Inferior parietal cortex (tissue), 1 donor: ENCODE results near the gene ZBTB20.
A peak's percentile ranks its signal among the peaks of the same experiment; 100 is the strongest.
"Not testable (repeated sequence)": the region's sequence is repeated elsewhere in the genome, so short reads cannot be mapped to it uniquely, and the experiment has no call there.

Source experiments
- DNase-seq: peaks from one replicate; pipeline ENCODE4 v3.0.0-alpha.2; 2016; ENCODE audit errors: extremely low spot score

ZBTB20 gene

GRCh38 chr3:114716916-114717315 lies 430.2 kb downstream of the ZBTB20 start:
- no peak for DNase-seq

GRCh38 chr3:114716126-114716525 lies 431.0 kb downstream of the ZBTB20 start:
- no peak for DNase-seq

- no peak for DNase-seq
Observed at GRCh38 chr3:114714957-114715460, 432.1 kb downstream of the ZBTB20 start.

DNA sequence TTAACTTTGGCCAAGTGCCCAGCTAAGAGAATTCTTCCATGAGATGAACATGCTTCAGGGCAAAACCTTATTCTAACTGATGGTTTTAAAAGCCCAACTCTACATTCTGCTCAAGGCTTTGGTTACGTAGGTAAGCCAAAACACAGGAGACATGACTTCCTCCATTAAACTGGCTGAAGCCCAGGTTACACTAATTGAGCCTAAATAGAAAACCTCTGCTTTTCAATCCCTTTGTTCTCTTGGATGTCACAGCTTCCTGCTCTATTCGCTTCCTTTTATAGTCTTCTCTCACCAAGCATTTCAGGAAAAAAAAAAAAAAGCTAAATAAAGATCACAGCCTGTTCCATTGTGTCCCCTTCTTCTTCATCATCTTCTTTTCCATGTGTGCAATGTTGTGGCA lies 432.9 kb downstream of the ZBTB20 start:
- no peak for DNase-seq

DNA sequence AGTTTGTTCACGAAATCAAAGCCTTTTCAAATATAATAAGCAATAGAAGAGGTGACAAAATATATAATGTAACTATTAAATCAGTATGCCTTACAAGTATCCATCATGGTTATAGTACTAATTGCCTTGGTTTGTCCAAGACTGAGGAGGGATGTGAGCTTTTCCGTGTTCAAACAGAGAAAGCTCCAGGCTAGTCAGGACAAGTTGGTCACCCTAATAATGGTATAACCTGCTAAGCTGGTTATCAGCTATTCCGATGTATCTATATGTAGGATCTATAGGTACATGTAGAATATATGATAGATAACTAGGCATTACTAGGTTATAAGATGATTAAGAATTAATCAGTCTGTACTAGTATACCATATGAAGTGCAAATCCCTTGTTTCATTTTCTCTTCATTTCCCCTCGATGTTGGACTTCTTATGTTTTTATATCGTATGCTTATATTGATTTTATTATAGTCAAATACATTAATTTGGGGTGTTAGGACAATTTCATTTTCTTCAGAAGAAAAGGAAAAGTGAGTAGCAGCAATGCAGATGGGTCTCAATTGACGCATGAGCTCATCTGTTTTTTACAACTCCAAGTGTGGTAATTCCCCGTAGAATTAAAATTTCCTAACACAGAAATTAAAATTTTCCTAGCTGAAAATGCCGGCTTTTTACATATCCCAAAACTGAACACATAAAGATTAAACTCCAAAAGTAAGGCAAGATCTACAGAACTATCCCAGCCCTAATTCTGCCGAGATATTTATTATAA lies 434.2 kb downstream of the ZBTB20 start:
- no peak for DNase-seq

GRCh38 chr3:114711321-114711886 lies 435.7 kb downstream of the ZBTB20 start:
- DNase-seq, result no peak

- DNase-seq, result no peak
Observed at GRCh38 chr3:114709102-114709501, 438.0 kb downstream of the ZBTB20 start.

- DNase-seq, result no peak
Observed at GRCh38 chr3:114707252-114707860, 439.7 kb downstream of the ZBTB20 start.

- no peak for DNase-seq
Observed at GRCh38 chr3:114706591-114707232, 440.4 kb downstream of the ZBTB20 start.

- DNase-seq, result no peak
Observed at GRCh38 chr3:114700637-114701234, 446.4 kb downstream of the ZBTB20 start.

- no peak for DNase-seq
Observed at GRCh38 chr3:114698146-114699105, 448.7 kb downstream of the ZBTB20 start.

GRCh38 chr3:114697401-114697800 lies 449.7 kb downstream of the ZBTB20 start:
- DNase-seq, result peak; percentile 68

- DNase-seq, result no peak
Observed at GRCh38 chr3:114694251-114694650, 452.8 kb downstream of the ZBTB20 start.

- DNase-seq, result no peak
Observed at GRCh38 chr3:114691871-114692270, 455.2 kb downstream of the ZBTB20 start.

- DNase-seq, result no peak
Observed at GRCh38 chr3:114690911-114691310, 456.2 kb downstream of the ZBTB20 start.

- no peak for DNase-seq
Observed at GRCh38 chr3:114687151-114687550, 459.9 kb downstream of the ZBTB20 start.

- DNase-seq, result no peak
Observed at GRCh38 chr3:114686621-114687020, 460.5 kb downstream of the ZBTB20 start.

GRCh38 chr3:114685161-114685560 lies 461.9 kb downstream of the ZBTB20 start:
- no peak for DNase-seq

- no peak for DNase-seq
Observed at GRCh38 chr3:114680299-114680698, 466.8 kb downstream of the ZBTB20 start.

DNA sequence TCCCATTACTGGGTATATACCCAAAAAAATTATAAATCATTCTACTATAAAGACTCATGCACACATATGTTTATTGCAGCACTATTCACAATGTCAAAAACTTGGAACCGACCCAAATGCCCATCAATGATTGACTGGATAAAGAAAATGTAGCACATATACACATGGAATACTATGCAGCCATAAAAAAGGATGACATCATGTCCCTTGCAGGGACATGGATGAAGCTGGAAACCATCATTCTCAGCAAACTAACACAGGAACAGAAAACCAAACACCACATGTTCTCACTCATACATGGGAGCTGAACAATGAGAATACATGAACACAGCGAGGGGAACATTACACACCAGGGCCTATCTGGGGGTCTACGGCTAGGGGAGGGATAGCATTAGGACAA lies 467.3 kb downstream of the ZBTB20 start:
- not testable (repeated sequence) for DNase-seq

DNA sequence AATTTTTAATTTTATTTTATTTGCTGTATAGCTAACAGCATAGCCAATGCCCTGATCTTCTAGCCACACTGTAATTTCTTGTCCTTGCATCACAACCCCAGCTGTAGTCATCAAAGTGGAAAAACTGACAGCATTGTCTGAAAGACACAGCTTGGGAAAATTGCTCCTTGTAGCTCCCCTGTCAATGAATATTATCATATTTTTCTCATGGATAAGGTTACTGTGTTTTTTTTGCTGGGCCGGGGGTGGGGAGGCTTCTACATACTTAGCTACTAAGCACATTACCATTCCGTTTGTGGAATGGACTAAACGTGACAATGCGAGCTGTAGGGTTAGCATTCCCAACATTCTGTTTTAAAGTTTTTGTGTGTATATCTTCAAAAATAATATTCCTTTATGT lies 472.0 kb downstream of the ZBTB20 start:
- no peak for DNase-seq
